K562 (cell line): ENCODE results near the gene ELMO1. TPM values are rescaled to one million over a fixed set of nuclear protein-coding genes. Genes with fewer than 3 reads are reported as not detected.

ENCODE experiments used
- CBX3 ChIP-seq, 2 experiments: IDR thresholded peaks; 1 replicate in 1 of 2; 2 replicates in 1 of 2; pipeline ENCODE4 v1.6.1; 2012; ENCODE audit warnings: inconsistent platforms in 2 of 2, low read length in 2 of 2, borderline replicate concordance in 1 of 2, control low read depth in 1 of 2
- CREBBP ChIP-seq: IDR thresholded peaks from one replicate; pipeline ENCODE4 v1.6.1; 2012; ENCODE audit warnings: low read depth, mild to moderate bottlenecking, control low read depth, inconsistent platforms, low read length
- MEIS2 ChIP-seq: fragments of 450-650 bp; IDR thresholded peaks from 2 replicates; pipeline ENCODE4 v1.6.1; 2014; ENCODE audit warnings: mild to moderate bottlenecking; ENCODE audit not compliant: partially characterized antibody
- PHF8 ChIP-seq: fragments of 200-600 bp; sonication (generic); IDR thresholded peaks from 2 replicates; pipeline ENCODE4 v1.6.1; 2012; ENCODE audit warnings: mixed run types, mild to moderate bottlenecking, inconsistent platforms, low read length, moderate library complexity, borderline replicate concordance
- RBM15 ChIP-seq: fragments of 200-400 bp; formaldehyde crosslinking; IDR thresholded peaks from 2 replicates; pipeline ENCODE4 v1.6.1; 2018; ENCODE audit warnings: mild to moderate bottlenecking, low read length, moderate library complexity; ENCODE audit not compliant: insufficient read depth
- SETDB1 ChIP-seq: IDR thresholded peaks from one replicate; pipeline ENCODE4 v1.6.1; 2012; ENCODE audit warnings: low read length, control low read depth, inconsistent platforms
- SRF ChIP-seq, 2 experiments: fragments of 250-450, 450-650 bp in 1 of 2; sonication (Bioruptor Pico) in 1 of 2; sonication (generic) in 1 of 2; formaldehyde crosslinking; IDR thresholded peaks; 2 replicates each; pipeline versions ENCODE4 v1.5.0 to v1.5.1; 2020 to 2022; ENCODE audit warnings: mild to moderate bottlenecking in 1 of 2, missing genetic modification reagents in 1 of 2
- ZNF318 ChIP-seq, 2 experiments: fragments of 450-650 bp; IDR thresholded peaks; 2 replicates each; pipeline ENCODE4 v1.6.1; 2016; ENCODE audit warnings: mild to moderate bottlenecking in 2 of 2, borderline replicate concordance in 1 of 2, low read depth in 1 of 2, moderate library complexity in 1 of 2
- ZNF76 ChIP-seq: fragments of 250-450 bp; sonication (Bioruptor Pico); IDR thresholded peaks from 2 replicates; pipeline ENCODE4 v1.4.0; 2020; ENCODE audit warnings: mild to moderate bottlenecking, moderate library complexity, borderline replicate concordance
- polyA plus RNA-seq, 8 experiments: library from polyadenylated mRNA; depleted of rRNA in 4 of 8; stranded (reverse) in 5 of 8; unstranded in 3 of 8; fragments of >200 nt; fragmentation: Nextera tagmentation in 2 of 8; fragmentation: Illumina TruSeq in 1 of 8; extraction: Ambion mirVana in 2 of 8; extraction: Trizol in 1 of 8; gene quantifications; 2 replicates each; pipeline versions ENCODE4 v1.2.1 to v1.2.3, GENCODE V29; 2011 to 2014; ENCODE audit warnings: inconsistent platforms in 1 of 8, missing spikeins in 1 of 8
- total RNA-seq, 7 experiments: library from RNA; depleted of rRNA in 6 of 7; stranded (reverse); fragments of >200 nt in 6 of 7; fragmentation: Illumina TruSeq in 2 of 7; extraction: Trizol in 2 of 7; gene quantifications; 2 replicates each; pipeline versions ENCODE4 v1.2.1 to v1.2.3, GENCODE V29; 2011 to 2021; ENCODE audit warnings: low replicate concordance in 1 of 7
- TF ChIP-seq, protein P1 (sequence below): IDR thresholded peaks from 3 replicates; pipeline ENCODE4 v1.6.1; 2011; ENCODE audit warnings: borderline replicate concordance, mild to moderate bottlenecking; ENCODE audit not compliant: insufficient read length, insufficient read depth

Gene ELMO1
- total and polyA plus RNA-seq, 9 of the 15 experiments (the other 6 are each of a cell fraction or from before 2014, with no cell fraction given), result 0.36 to 7.2 (median 3.6) TPM

DNA sequence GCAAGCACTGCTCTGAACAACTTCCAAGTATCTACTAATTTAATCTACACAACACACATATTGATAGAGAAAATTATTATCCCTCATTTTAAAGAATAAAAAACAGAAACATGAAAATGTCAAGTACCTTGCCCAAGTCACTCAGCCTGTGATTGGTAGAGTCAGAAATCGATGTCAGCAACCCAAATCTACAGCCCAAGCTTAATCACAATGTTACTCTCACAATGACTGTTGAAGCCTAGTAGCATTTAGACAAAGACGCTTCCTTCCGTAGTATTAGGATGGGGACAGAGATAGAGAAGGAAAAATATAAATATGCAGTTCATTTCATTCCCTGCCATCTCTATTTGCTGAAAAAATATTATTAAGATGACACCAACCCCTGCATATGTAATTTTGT lies 242.5 kb downstream of the ELMO1 start (continued):
- TF ChIP-seq ZNF318 (IDR thresholded peaks at IDR 0.05; ENCODE audit: borderline replicate concordance in 1 of 2, low read depth in 1 of 2) (no peak), RBM15 (no peak), MEIS2 (no peak), CBX3 (IDR thresholded peaks at IDR 0.05; ENCODE audit: borderline replicate concordance in 1 of 2, low read length in 2 of 2) (no peak), PHF8 (no peak), ZNF76 (CRISPR knock-in tag) (no peak), CREBBP (no peak), SETDB1 (no peak), SRF (CRISPR knock-in tag; IDR thresholded peaks at IDR 0.05) (no peak)
- TF ChIP-seq, protein P1, sequence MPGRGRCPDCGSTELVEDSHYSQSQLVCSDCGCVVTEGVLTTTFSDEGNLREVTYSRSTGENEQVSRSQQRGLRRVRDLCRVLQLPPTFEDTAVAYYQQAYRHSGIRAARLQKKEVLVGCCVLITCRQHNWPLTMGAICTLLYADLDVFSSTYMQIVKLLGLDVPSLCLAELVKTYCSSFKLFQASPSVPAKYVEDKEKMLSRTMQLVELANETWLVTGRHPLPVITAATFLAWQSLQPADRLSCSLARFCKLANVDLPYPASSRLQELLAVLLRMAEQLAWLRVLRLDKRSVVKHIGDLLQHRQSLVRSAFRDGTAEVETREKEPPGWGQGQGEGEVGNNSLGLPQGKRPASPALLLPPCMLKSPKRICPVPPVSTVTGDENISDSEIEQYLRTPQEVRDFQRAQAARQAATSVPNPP, result no peak
